ENCODE measurements around the gene FGGY.
"Not testable (repeated sequence)": the region's sequence is repeated elsewhere in the genome, so short reads cannot be mapped to it uniquely, and the experiment has no call there.

Gene FGGY

GRCh38 chr1:59705466-59706302 is 408.8 kb downstream of the FGGY start:
- DNase-seq (ENCODE audit: low read depth) = no peak

- no peak for DNase-seq (ENCODE audit: low read depth)
These were observed 409.4 kb downstream of the FGGY start for GRCh38 chr1:59706303-59706599.

- DNase-seq (ENCODE audit: low read depth) = no peak
These were observed 410.4 kb downstream of the FGGY start for GRCh38 chr1:59707178-59707791.

GRCh38 chr1:59709333-59709732 is 412.4 kb downstream of the FGGY start:
- no peak for DNase-seq (ENCODE audit: low read depth)

- not testable (repeated sequence) for DNase-seq (ENCODE audit: low read depth)
These were observed 414.0 kb downstream of the FGGY start for GRCh38 chr1:59710920-59711319.

- DNase-seq (ENCODE audit: low read depth) = no peak
These were observed 417.3 kb downstream of the FGGY start for GRCh38 chr1:59714219-59714618.

GRCh38 chr1:59714966-59715365 is 418.1 kb downstream of the FGGY start:
- no peak for DNase-seq (ENCODE audit: low read depth)

- no peak for DNase-seq (ENCODE audit: low read depth)
These were observed 419.9 kb downstream of the FGGY start for GRCh38 chr1:59716832-59717231.

- DNase-seq (ENCODE audit: low read depth) = no peak
These were observed 421.4 kb downstream of the FGGY start for GRCh38 chr1:59718064-59718988.

- no peak for DNase-seq (ENCODE audit: low read depth)
These were observed 422.1 kb downstream of the FGGY start for GRCh38 chr1:59718989-59719360.

GRCh38 chr1:59720326-59721115 is 423.6 kb downstream of the FGGY start:
- no peak for DNase-seq (ENCODE audit: low read depth)

GRCh38 chr1:59730302-59730701 is 433.4 kb downstream of the FGGY start:
- no peak for DNase-seq (ENCODE audit: low read depth)

GRCh38 chr1:59730759-59731478 is 434.0 kb downstream of the FGGY start:
- DNase-seq (ENCODE audit: low read depth) = no peak

- no peak for DNase-seq (ENCODE audit: low read depth)
These were observed 434.7 kb downstream of the FGGY start for GRCh38 chr1:59731591-59731990.

- DNase-seq (ENCODE audit: low read depth) = no peak
These were observed 435.5 kb downstream of the FGGY start for GRCh38 chr1:59732214-59732955.

- DNase-seq (ENCODE audit: low read depth) = no peak
These were observed 436.7 kb downstream of the FGGY start for GRCh38 chr1:59733443-59734141.

- DNase-seq (ENCODE audit: low read depth) = not testable (repeated sequence)
These were observed 439.0 kb downstream of the FGGY start for GRCh38 chr1:59735927-59736326.

- DNase-seq (ENCODE audit: low read depth) = no peak
These were observed 439.9 kb downstream of the FGGY start for GRCh38 chr1:59736744-59737143.

- no peak for DNase-seq (ENCODE audit: low read depth)
These were observed 440.7 kb downstream of the FGGY start for GRCh38 chr1:59737638-59738037.

GRCh38 chr1:59738152-59738551 is 441.3 kb downstream of the FGGY start:
- DNase-seq (ENCODE audit: low read depth) = no peak

Data from activated T-cell treated with anti-CD3 and anti-CD28 coated beads for 1 hour (primary cell).